KG1 (cell line): Measurements from ENCODE around the gene OR2A5.
"Not testable (repeated sequence)": the region's sequence is repeated elsewhere in the genome, so short reads cannot be mapped to it uniquely, and the experiment has no call there.

Experiments
- DNase-seq: peaks from one replicate; lab custom pipeline; 2025; lab: John Stamatoyannopoulos, UW

Gene OR2A5, protein sequence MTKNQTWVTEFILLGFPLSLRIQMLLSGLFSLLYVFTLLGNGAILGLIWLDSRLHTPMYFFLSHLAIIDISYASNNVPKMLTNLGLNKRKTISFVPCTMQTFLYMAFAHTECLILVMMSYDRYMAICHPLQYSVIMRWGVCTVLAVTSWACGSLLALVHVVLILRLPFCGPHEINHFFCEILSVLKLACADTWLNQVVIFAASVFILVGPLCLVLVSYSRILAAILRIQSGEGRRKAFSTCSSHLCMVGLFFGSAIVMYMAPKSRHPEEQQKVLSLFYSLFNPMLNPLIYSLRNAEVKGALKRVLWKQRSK

DNA sequence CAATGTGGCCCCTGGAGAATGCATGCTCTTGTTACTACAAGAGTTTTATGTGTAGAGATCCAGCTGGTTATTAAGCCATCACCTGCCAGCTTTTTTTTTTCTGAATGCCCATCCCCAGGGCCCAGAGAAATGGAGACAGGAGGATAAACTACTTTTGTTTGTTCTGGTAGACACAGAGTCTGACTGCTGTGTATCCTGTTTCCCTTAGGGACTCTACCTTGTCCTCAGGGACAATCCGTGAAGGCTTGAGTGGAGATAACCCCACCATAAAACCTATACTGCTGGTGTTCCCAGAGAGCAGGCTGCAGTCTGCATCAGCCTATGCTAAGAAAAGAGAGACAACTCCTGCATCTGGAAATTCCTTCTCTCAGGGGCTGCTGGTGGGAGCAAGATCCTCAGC lies at the start of gene OR2A5:
Gene OR2A5 (plus strand): TSS at position 301 of the 400 bp plus-strand sequence. CDS start 1,454 bp downstream, outside the sequence.
- no peak for DNase-seq

DNA sequence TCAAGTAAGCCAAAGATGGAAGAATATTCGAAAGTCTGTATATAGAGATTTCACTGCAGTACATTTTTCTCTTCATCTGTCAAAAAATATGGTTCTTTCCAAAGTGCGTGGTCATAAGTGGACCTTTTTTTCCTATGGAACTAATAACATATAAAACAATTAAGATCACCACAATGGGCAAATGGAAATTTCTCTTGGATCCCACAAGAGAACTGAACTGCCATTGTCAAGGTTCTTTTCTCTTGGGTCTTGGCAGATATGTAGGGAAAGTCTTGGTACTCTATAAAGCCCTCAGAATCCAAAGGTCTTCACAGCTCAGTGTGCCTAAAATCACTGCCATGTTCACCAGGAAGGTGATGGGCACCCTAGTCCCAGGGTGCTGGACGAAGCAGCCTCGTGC lies 48.7 kb upstream of the OR2A5 start, which contains the start of gene OR6B1:
Gene OR6B1 (plus strand): TSS at position 301 of the 400 bp plus-strand sequence. CDS start 3,677 bp downstream, outside the sequence.
- no peak for DNase-seq

DNA sequence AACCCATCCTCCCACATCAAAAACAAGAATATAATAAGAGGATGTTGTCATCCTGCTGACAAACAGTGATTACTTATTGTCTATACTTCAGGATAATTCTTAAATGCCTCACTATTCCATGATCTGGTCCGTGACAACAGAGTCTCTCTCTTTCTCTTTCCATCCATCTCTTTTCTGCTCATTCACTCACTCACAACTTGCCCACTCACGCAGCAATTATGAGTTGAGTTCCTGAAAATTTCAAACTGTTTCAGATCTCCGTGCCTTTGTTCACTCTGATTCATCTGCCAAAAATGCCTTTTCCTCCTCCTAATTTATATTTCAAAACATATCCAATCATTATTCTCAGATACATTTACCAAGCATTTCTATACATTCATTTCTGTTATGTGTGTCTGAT lies 47.2 kb upstream of the OR2A5 start:
- DNase-seq, result no peak

DNA sequence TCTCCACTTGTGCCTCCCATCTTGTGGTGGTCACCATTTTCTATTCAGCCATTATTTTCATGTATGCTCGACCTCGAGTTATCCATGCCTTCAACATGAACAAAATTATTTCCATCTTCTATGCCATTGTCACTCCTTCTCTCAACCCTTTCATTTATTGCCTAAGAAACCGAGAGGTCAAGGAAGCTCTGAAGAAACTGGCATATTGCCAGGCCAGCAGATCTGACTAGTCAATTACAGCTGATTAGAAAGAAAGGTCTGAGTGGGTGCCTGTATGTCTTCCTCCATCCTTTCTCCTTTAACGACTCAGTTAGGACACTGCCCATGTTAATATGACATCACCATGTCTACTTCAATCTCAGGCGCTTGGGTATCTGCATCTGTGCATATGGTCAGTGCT lies 44.0 kb upstream of the OR2A5 start:
- no peak for DNase-seq

DNA sequence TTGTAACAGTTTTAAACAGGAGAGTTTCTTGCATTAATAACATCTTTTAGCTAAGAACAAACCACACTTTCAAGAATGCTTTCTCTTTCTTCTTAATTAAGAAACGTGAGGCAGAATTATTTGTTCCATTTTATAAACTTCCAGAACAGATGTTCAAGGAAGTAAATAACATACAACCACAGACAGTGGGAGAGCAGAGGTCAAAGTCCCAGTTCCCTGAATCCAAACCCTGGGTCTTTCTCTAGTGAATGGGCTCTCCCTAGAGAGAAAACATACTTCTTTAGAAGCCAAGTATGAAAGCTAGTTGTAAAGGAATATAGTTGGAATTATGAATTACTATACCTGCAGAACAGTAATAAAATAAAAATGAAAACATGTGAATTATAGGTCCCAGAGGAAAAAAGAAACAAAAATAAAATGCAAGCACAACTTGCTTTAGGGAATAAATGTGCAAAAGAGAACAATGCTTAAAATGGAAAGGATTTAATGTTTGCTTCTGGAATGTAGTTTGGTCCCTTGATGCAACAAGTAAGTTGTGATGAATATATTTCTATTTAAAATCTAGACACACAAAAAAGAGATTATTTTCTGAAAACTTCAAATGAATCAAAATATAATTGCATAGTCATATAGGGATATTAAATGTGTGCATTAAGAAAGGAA lies 42.6 kb upstream of the OR2A5 start:
- no peak for DNase-seq

DNA sequence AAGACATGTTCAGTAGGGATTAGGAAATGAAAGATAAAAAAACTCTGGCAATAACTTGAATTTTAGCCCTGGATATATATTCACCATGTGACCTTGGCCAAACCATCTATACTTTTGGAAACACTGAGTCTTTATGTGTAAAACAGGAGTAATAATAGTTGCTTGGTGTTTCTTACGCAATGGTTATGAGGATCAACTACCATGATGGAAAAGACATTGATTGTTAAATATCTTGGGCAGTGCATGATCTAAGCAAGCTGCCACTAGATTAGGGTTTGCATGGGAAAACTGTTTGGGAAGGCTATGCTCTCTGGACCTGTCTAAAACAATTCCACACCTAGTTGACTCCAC lies 42.1 kb upstream of the OR2A5 start:
- DNase-seq, result no peak

DNA sequence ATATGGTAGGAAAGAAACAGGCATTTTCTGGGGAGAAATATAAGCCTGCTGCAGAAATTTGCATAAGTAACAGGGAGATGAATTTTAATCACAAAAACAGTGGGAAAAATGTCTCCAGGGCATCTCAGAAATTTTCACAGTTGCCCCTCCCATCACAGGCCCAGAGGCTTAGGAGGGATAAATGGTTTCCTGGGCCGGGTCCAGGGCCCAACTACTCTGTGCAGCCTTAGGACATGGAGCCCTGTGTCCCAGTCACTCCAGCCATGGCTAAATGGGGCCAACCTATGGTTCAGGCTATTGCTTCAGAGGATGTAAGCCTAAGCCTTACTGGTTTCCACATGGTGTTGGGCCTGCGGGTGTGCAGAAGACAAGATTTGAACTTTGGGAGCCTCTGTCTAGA lies 39.4 kb upstream of the OR2A5 start:
- DNase-seq, result no peak

DNA sequence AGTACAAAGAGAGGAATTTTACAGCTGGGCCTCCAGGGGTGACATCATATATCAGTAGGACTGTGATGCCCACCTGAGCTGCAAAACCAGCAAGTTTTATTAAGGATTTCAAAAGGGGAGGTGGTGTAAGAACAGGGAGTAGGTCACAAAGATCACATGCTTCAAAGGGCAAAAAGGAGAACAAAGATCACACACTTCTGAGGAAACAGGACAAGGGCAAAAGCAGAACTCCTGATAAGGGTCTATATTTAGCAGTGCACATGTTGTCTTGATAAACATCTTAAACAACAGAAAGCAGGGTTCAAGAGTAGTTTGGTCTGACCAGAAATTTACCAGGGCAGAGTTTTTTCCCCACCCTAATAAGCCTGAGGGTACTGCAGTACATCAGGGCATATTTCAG lies 38.7 kb upstream of the OR2A5 start:
- not testable (repeated sequence) for DNase-seq

DNA sequence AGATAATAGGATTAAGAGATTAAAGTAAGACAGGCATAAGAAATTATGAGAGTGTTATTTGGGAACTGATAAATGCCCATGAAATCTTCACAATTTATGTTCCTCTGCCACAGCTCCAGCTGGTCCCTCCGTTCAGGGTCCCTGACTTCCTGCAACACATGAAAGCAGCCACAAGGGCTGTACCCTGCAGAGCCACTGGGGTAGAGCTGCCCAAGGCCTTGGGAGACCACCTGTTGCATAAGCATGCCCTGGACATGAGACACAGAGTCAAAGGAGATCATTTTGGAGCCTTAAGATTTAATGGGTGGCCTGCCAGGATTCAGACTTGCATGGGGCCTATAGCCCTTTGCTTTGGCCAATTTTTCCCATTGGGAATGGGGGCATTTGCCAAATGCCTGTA lies 37.9 kb upstream of the OR2A5 start:
- not testable (repeated sequence) for DNase-seq

DNA sequence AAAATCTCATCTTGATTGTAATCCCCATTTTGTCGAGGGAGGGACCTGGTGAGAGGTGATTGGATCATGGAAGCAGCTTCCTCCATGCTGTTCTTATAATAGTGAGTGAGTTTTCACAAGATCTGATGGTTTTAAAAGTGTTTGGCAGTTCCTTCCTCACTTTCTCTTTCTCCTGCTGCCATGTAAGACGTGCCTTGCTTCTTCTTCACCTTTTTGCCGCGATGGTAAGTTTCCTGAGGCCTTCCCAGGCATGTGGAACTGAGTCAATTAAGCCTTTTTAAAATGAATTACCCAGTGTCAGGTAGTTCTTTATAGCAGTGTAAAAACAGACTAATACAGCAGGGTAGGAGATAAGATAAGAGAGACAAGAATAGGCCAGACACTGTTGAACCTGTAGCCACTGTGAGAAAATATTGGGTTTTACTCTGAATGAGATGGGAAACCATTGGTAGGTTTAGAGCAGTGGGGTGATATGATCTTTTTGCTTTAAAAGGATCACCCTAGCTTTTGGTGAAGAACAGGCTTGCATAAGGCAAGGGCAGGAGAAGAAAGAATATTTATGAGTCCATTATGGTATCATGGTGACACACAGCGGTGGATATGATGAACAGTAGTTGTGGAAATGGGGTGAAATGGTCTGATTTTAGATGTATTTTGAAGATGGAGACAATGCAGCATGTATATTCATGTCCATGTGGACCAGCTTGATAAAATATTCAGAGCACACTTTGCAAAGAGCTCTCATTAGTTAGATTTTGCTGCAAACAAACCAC lies 37.1 kb upstream of the OR2A5 start:
- DNase-seq, result no peak

DNA sequence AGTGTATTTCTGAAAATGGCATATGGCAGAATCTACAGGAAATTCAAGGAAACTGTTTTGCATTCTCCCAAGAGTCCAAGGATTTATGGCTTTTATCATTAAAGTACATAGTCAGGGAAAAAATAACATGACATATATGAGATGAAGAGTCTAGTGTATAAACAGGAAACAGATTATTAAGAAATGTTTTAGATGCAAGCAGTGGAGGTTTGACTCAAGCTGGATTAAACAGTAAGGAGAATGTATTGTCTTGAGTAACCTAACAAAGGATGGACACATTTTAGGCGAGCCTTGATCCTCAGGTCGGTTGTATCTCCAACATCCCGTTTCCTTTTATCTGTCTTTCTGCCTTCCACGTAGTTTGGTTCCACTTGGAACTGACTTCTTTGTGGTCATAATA lies 30.7 kb upstream of the OR2A5 start:
- no peak for DNase-seq

DNA sequence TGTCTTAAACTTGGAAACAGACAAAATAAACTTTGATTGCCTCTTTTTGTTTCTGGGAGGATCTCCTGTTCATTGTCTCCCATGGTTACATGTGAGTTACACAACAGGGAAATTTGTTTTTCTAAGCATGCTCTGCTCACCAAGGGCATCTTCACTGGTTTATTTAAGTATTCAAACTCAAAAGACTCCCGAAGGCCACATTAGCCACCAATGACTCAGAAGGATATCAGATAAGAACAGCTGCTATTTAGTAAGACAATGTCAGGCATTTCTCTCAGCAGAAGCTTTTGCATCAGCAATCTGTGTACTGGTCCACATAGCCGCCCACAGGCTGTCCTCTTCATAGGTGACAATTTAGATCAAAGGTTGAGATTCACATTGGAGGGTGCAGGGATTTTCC lies 29.3 kb upstream of the OR2A5 start:
- no peak for DNase-seq

DNA sequence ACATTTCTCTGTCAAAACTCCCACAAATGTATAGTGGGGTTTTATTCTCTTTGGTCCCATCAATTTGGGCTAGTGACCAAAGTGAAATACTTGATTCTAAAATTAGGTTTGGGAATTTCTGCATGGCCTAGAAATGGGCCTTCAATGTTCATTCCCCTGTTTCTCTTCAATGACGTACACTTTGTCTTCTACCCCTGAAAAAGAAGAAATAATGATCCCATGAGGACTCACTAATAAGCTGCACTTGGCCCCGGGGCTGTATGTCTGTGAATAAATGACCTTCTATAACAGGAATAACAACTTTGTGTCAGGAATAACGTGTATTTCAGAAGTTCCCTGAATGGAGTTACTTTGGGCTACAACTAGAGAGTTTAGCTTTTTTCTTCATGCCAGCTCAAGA lies 28.4 kb upstream of the OR2A5 start:
- no peak for DNase-seq

DNA sequence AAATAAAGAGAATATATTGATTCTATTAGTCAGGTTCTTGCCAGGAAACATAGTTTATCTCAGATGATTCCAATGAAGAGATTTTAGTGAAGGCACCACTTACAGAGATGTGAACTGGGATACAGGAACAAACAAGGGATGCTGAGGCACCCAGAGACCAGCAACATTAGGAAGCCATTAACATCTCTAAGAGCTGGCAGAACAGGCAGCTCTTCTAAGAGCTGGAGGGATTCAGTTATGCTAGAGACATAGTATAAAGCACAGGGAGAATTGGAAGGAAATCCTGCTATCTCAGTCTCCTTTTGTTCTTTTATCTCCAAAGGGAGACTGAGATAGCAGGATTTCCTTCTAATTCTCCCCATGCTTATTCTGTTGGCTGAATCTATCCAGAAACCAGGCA lies 26.6 kb upstream of the OR2A5 start:
- DNase-seq, result no peak

DNA sequence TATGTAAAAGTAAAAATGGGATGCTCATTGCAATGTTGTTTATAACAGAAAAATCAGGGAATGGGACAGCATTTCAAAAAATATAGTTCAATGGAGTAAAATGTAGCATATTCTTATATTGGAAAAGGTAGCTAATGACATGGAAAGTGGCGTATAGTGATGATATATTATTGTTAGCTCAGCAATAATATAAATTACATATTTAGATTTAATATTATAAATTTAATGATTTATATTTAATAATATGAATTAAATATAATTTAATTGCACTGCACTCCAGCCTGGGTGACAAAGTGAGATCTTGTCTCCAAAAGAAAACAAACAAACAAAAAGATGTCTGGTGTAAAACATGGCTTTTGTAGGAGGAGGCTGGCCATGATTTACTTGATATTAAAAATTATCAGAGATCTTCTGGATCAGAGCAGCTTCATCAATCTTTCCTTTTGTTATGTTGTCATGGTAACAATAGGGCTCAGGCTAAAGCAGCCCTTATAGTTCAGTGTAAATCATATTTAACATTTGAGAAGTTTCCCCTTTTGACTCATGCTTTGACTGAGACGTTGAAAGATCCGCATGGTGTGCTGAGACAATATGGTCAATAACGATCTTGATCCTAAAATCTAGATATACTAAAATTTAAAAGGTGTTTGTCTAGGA lies 25.4 kb upstream of the OR2A5 start:
- DNase-seq, result no peak

DNA sequence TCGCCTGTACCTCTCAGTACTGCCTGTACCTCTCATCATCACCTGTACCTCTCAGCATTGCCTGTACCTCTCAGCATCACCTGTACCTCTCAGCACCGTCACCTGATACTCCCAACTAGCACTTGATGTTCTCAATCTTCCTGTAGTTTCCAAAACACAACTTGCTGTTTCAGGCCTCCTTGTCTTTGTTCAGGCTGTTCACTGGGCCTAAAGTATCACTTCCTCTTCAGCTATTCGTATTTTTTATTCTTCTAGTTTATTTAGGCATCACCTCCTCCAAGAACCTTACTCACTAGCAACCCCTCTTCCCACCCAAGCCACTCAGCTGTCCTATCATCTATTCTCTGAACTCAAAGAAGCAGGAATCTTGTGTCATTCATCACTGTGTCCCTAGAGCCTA lies 24.5 kb upstream of the OR2A5 start:
- no peak for DNase-seq

DNA sequence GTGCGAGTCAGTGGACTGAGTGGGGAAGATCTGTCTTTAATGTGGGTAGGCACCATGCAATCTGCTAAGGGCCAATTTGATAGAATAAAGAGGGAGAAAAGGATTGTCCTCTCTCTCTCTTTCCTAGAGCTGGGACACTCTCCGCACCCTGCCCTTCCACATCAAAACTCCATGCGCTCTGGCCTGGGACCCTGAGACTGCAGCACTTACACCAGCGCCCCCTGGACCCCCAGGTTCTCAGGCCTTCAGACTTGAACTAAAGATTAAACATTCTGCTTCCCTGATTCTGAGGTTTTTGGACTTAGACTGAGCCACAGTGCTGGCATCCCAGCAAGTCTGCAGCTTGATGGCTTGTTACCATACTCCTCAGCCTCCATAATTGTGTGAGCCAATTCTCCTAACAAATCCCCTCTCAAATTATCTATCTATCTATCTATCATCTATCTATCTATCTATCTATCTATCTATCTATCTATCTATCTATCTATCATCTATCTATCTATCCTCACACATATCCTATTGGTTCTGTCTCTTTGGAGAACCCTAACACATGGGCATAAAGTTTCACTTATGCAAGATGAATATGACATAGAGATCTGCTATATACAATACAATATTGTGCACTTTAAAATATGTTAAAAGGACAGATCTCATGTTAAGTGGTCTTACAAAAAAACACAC lies 22.4 kb upstream of the OR2A5 start:
- DNase-seq, result no peak

DNA sequence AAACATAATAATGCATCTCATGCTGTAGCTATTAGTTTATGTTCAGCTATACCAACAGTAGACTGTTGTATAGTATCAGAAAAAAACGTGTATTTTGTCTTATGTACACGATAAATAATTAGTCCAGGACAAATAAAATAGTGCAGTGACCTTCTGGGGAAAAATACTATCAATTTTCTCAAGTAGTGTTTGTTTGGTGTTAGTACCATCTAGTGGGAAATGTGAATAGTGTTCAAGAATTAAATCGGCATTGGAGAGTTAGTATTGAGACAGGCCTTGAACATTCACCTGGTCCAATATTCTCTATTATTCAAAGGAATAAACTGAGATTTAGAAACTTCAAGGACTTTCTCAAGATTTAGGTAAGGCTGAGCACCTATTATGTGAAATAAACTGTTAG lies 21.7 kb upstream of the OR2A5 start:
- no peak for DNase-seq

DNA sequence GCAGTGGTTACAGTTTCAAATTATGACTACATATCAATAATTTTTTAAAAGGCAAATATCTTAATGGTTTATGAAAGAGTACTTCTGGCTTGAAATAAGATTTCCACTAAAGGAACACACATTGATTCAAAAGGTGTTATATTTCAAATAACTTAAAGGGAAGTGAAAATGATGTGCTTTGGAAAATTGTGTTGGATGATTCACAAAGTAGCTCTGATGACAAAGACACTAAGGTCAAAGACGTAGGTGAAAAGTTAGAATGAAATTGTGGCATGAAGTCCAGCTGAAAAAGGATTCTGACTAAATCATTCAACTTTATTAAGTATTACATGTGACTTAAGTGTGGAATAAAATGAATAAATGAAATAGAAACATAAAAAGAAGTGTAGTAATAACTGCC lies 20.8 kb upstream of the OR2A5 start:
- DNase-seq, result no peak

DNA sequence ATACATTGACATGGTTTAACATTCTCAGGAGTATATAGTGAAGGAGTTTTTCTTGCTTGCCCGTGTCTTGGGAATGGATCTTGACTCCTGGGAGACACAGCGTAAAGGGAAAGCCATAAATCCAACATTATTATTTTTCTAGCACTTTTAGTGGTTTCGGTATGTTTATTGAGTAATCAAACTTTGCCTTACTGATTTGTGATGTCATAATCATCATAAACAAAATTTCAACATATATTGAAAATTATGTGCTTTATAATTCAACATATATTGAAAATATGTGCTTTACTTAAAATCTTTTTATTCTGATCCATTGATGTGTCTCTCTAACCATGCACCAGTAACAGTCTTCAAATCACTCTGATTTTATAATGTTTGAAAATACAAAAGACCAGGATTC lies 20.2 kb upstream of the OR2A5 start:
- no peak for DNase-seq

DNA sequence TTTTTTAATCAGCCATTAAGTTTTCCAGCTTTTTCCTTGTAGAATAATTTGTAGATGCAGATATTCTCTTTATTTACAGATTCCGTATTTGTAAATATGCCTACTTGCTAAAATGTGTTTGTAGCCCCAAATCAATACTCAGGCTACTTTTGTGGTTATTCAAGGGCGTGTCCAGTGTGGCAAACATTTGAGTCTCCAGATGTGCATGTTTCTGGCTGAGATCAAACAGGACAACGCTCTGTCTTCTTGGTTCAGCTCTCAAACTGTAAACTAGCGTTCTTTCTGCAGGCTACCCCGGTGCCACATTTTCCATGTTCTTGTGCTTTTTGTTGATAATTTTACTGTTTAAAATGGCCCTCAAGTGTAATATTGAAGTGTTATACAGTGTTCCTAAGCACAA lies 16.2 kb upstream of the OR2A5 start:
- no peak for DNase-seq
